Nucleus accumbens (tissue), 56 donors: ENCODE data around the gene SRRM4.
A peak's percentile ranks its signal among the peaks of the same experiment; 100 is the strongest.

Experiments
- DNase-seq, 56 donors: peaks; one replicate each; lab custom pipeline; 2025; lab: John Stamatoyannopoulos, UW

Gene SRRM4

DNA sequence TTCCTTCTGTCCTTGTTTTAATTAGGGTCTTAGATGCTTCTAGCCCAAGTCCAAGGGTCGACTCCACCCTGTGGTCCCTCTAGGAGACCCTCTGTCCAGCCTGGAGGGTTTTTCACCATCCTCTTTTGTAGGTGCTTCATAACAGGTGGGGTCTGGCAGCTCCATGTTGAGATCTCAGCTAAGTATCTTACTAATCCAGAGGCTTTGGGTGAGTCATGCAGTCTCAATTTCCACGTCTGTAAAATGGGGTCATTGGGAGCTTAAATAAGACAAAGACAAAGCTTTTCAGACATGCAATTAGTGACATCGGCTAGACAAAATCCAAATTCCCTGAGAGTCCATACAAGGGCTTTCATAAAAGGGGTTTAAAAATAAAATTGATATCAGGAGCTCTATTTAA lies 200.6 kb downstream of the SRRM4 start:
- DNase-seq, result no peak

DNA sequence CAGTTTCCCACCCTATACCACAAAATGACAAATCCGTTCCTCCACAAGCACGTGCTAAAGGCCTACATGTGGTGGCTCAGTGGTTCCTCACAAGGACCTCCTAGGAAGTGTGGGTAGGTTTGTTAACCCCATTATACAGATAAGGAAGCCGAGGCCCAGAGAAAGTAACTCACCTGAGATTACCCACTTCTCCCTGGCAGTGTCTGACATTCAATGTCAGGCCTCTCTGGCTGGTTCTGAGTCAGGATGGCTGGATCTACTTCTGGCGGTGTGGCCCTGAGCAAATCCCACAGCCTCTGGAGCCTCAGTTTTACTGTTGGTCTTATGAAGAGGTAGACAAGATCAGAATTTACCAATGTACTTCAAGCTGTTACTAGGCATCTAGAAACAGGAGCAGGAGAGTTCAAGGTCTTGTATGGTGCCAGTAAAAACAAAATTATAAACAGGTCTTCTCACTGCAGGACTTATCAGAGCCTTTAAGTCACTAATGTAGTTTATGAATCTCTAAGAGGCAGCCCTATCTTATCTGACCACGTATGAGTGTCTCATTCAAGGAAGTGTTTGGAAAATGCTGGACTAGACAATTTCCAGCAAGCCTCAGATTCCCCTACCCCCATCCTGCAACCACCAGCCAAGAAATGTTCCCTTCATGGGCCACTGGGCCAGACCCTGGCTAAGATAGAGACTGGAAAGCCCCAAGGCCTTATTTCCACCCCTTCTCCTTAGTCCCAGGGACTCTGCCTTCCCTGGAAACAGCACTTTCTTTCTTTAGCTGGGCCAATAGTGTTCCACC lies 201.6 kb downstream of the SRRM4 start:
- DNase-seq, result peak in 15 of 56 donors; percentile 4 to 29 (median 10)

DNA sequence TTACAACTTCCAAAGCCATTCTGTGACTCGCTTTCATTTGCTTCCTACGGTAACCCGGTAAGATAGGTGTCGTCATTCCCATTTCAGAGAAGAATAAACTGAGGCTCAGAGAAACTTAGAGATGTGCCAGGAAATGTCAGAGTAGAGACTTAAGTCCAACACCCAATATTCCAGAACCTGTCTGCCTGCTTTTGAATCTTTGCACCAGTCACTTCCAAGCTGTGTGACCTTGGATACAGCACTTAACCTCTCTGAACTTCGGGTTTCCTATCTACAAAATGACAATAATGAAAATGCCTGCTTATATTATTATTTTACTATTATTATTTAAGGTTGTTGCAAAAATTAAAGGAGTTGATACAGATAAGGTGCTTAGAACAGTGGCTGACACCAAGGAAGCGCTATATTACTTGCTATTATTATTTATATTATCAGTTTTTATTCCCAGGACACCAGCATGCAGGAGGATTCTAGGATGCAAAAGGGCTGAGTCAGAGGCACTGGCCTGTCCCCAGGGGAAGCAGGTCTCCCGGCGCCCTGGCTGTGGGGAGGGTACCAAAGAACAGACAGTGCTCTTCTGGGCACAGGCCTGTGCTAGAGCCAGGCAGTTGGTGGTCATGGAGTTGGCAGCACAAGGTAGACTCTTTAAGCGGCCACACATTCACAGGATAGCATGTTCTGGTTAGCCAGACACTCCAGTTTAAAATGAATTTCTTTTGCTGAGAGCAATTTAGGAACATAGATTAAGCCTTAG lies 202.8 kb downstream of the SRRM4 start:
- DNase-seq, result peak in 23 of 56 donors; percentile 3 to 47 (median 15)

GRCh38 chr12:119195256-119195655 lies 213.9 kb downstream of the SRRM4 start:
- DNase-seq, result peak in 1 of 56 donors; percentile 12

GRCh38 chr12:119198440-119198839 lies 217.1 kb downstream of the SRRM4 start:
- no peak for DNase-seq

DNA sequence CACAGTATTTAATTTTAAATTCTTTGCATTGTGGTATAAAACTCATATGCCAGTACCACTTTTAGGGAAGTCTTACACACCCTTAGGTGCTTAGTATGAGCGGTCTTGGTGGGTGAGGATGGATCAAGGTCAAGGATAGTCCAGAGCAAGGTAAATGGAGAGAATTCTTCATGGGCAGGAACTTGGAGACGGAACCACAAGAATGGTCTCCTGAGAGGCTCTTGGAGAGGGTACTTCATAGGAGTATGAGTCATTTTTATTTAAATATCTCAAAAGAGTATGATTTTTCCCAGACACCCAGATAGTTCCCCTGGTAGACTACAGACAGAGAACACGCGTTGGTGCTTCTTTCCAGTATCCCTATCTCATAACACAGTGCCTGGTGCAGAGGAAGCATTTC lies 219.3 kb downstream of the SRRM4 start:
- no peak for DNase-seq

DNA sequence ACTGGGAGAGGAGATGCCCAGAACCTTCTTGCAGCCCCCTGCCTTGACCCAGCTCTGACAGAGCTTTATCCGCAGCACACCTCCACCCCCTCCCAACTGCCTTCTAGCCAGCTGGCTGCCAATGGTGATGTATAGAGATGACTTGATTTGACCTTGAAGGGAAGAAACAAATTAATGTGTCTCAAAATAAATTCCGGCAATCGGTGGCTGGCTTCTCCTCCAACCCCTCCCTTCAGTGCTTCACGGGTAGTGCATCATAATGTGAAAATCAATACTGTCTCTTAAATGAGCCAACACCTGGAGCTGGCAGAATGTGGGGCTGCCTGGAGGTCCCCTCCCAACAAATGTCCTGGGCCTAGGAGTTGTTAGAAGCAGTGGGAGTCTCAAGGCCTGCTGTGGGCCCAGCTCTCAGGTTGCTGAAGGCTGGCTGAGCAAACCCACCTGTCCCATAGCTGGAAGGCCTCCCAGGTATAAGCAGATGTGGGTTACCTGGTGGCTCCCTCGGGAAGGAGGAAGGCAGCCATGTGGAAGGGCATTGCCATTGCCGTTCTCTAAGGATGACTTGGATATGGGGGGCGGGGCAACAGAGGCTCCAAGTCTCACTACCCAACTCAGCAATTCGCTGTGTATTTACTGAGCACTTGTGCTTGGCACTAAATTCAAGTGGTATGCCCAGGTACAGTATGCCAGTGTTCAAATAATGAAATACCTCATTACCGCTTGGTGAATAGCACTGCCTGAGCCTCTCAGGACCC lies 220.6 kb downstream of the SRRM4 start:
- DNase-seq, result no peak

- DNase-seq, result no peak
Measured at GRCh38 chr12:119202544-119202943, 221.2 kb downstream of the SRRM4 start.

GRCh38 chr12:119204131-119204530 lies 222.8 kb downstream of the SRRM4 start:
- peak in 1 of 56 donors; percentile 12 for DNase-seq

- DNase-seq, result no peak
Measured at GRCh38 chr12:119204671-119205285, 223.4 kb downstream of the SRRM4 start.

DNA sequence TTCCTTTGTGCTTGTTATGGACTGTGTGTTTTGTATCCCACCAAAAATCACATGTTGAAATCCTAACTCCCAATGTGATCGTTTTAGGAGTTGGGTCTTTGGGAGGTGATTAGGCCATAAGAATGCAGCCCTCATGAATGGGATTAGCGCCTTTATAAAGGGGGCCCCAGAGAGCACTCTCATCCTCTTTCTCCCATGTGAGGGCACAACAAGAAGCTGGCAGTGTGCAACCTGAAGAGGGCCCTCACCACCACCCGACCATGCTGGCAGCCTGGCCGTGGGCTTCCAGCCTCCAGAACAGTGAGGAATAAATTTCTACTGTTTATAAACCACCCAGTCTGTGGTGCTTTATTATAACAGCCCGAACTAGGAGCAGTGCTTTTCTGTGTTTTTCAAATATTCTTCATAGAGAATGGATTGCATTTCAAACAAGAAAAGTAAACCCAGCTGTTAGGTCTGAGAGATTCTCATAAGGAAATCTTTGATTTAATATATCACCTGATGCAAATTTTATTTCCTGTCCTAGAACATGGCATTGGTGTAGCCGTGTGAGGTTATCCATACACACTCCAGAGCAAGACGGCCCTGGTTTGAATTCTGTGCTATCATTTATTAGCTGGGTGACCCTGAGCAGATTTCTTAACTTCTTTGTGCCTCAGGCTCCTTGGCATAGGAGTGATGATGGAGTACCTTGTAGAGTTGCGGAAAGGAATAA lies 225.2 kb downstream of the SRRM4 start:
- peak in 3 of 56 donors; percentile 2 to 16 (median 9) for DNase-seq

- DNase-seq, result no peak
Measured at GRCh38 chr12:119207063-119207560, 225.8 kb downstream of the SRRM4 start.

GRCh38 chr12:119208626-119209061 lies 227.3 kb downstream of the SRRM4 start:
- DNase-seq, result peak in 50 of 56 donors; percentile 5 to 81 (median 42)

- DNase-seq, result no peak
Measured at GRCh38 chr12:119211884-119212283, 230.5 kb downstream of the SRRM4 start.
